Measurements from ENCODE around the gene HSPB9.

The HSPB9 gene

GRCh38 chr17:42111871-42112551, 10.6 kb upstream of the HSPB9 start:
- no peak overlapping the region for H3K27ac Mint-ChIP-seq
- no peaks in the 10 kb centered on the region for H3K9me3 Mint-ChIP-seq
- no peak for TF ChIP-seq CTCF (IDR thresholded peaks at IDR 0.05)
- H3K27me3 Mint-ChIP-seq (ENCODE audit: low read depth, poor library complexity): peaks cover 18% of the 10 kb centered on the region
- no peak overlapping the region for H3K4me3 Mint-ChIP-seq
- H3K36me3 Mint-ChIP-seq (ENCODE audit: low read depth): peaks cover 11% of the 10 kb centered on the region
- no peak for DNase-seq
- peaks cover 45% of the 10 kb centered on the region for H3K4me1 Mint-ChIP-seq

- H3K36me3 Mint-ChIP-seq (ENCODE audit: low read depth): peaks cover 14% of the 10 kb centered on the region
- H3K27ac Mint-ChIP-seq: no peak within 1 kb of the TSS
- H3K9me3 Mint-ChIP-seq: no peaks in the 10 kb centered on the region
- H3K27me3 Mint-ChIP-seq (ENCODE audit: low read depth, poor library complexity): peaks cover 13% of the 10 kb centered on the region
- no peak within 1 kb of the TSS for H3K4me3 Mint-ChIP-seq
- no peak for TF ChIP-seq CTCF (IDR thresholded peaks at IDR 0.05)
- H3K4me1 Mint-ChIP-seq: peaks cover 42% of the 10 kb centered on the region
- DNase-seq: no peak
Observed at GRCh38 chr17:42112552-42113176, 9.9 kb upstream of the HSPB9 start, which contains the start of gene DHX58. DHX58 (minus strand) TSS chr17:42112714; CDS start chr17:42111892, 822 bp downstream.

- Mint-ChIP-seq H3K27ac (no peak overlapping the region), H3K9me3 (no peaks in the 10 kb centered on the region), H3K36me3 (ENCODE audit: low read depth) (peaks cover 14% of the 10 kb centered on the region), H3K27me3 (ENCODE audit: low read depth, poor library complexity) (peaks cover 10% of the 10 kb centered on the region), H3K4me3 (no peak overlapping the region), H3K4me1 (peaks cover 38% of the 10 kb centered on the region)
- TF ChIP-seq CTCF (IDR thresholded peaks at IDR 0.05): no peak
- no peak for DNase-seq
Observed at GRCh38 chr17:42113293-42114069, 9.1 kb upstream of the HSPB9 start.

GRCh38 chr17:42114118-42114517, 8.5 kb upstream of the HSPB9 start:
- no peak overlapping the region for H3K27ac Mint-ChIP-seq
- H3K4me1 Mint-ChIP-seq: peaks cover 38% of the 10 kb centered on the region
- DNase-seq: no peak
- H3K4me3 Mint-ChIP-seq: no peak overlapping the region
- TF ChIP-seq CTCF (IDR thresholded peaks at IDR 0.05): no peak
- peaks cover 14% of the 10 kb centered on the region for H3K36me3 Mint-ChIP-seq (ENCODE audit: low read depth)
- no peaks in the 10 kb centered on the region for H3K9me3 Mint-ChIP-seq
- peaks cover 10% of the 10 kb centered on the region for H3K27me3 Mint-ChIP-seq (ENCODE audit: low read depth, poor library complexity)

GRCh38 chr17:42116705-42117396, 5.8 kb upstream of the HSPB9 start:
- no peak overlapping the region for H3K4me3 Mint-ChIP-seq
- peak overlapping the region; percentile 59 for H3K27ac Mint-ChIP-seq

More at GRCh38 chr17:42116705-42117396, 5.8 kb upstream of the HSPB9 start:
- peaks cover 47% of the 10 kb centered on the region for H3K4me1 Mint-ChIP-seq
- H3K9me3 Mint-ChIP-seq: no peaks in the 10 kb centered on the region
- TF ChIP-seq CTCF (IDR thresholded peaks at IDR 0.05): peak; percentile 79
- no peaks in the 10 kb centered on the region for H3K27me3 Mint-ChIP-seq (ENCODE audit: low read depth, poor library complexity)
- H3K36me3 Mint-ChIP-seq (ENCODE audit: low read depth): peaks cover 14% of the 10 kb centered on the region
- peak; percentile 79 for DNase-seq
